ENCODE measurements around the gene CCDC178.

CCDC178 gene

DNA sequence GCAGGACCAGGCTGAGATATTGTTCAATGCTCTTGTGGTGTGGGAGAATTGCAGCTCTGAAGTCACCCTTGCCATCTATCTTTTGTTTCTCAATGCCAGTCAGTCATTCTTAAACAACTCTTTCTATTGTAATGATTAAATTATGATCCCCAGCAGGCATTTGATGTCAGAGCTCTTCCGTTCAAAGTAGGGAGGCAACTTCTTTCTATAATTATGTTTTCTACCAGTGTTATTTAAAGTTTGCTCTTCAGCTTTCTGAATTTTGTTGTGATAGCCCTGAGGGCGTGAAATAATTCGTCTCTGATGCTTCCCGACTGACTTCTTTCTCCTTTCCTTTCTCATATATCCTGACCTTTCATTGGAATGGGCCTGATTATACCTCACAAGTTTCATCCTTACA is 506.3 kb downstream of the CCDC178 start:
- Mint-ChIP-seq H3K4me3 (no peak overlapping the region), H3K27me3 (ENCODE audit: low read depth) (no peaks in the 10 kb centered on the region), H3K9me3 (no peaks in the 10 kb centered on the region), H3K27ac (no peak overlapping the region), H3K36me3 (ENCODE audit: low read depth) (no peaks in the 10 kb centered on the region), H3K4me1 (no peaks in the 10 kb centered on the region)
- TF ChIP-seq, protein P1, sequence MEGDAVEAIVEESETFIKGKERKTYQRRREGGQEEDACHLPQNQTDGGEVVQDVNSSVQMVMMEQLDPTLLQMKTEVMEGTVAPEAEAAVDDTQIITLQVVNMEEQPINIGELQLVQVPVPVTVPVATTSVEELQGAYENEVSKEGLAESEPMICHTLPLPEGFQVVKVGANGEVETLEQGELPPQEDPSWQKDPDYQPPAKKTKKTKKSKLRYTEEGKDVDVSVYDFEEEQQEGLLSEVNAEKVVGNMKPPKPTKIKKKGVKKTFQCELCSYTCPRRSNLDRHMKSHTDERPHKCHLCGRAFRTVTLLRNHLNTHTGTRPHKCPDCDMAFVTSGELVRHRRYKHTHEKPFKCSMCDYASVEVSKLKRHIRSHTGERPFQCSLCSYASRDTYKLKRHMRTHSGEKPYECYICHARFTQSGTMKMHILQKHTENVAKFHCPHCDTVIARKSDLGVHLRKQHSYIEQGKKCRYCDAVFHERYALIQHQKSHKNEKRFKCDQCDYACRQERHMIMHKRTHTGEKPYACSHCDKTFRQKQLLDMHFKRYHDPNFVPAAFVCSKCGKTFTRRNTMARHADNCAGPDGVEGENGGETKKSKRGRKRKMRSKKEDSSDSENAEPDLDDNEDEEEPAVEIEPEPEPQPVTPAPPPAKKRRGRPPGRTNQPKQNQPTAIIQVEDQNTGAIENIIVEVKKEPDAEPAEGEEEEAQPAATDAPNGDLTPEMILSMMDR (IDR thresholded peaks at IDR 0.05; ENCODE audit: unreplicated experiment in 3 of 3): no peak

DNA sequence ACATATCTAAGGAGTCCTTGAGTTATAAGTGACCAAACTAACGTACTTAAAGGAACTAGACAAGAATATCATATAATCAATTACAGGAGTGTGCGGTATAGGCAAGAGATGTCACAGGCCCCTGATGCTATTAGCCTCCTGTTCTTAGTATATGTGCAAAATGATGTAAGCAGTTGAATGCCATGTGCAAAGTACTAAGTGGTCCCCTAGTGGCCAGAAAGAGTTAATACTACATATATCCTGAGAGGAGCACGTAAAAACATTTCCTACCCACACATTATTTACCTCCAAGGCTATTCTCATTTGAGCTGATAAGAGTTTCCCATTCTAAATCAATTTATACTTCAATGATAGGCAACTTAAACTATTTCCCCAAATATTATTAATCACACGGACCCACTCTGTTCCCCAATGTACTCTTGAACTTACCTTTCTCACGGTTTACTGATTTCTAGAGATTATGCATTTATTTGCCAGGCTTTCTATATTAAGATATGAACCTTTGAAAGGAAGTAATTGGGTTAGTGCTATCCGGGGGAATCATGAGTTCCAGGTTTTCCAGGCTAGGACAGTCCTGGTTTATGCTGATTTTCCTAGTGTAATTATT is 509.7 kb downstream of the CCDC178 start:
- no peaks in the 10 kb centered on the region for H3K36me3 Mint-ChIP-seq (ENCODE audit: low read depth)
- TF ChIP-seq, protein P1 (IDR thresholded peaks at IDR 0.05; ENCODE audit: unreplicated experiment in 3 of 3): peak; percentile 52 to 68 (median 55)
- H3K27me3 Mint-ChIP-seq (ENCODE audit: low read depth): no peaks in the 10 kb centered on the region
- no peaks in the 10 kb centered on the region for H3K9me3 Mint-ChIP-seq
- no peaks in the 10 kb centered on the region for H3K4me1 Mint-ChIP-seq
- no peak overlapping the region for H3K27ac Mint-ChIP-seq
- no peak overlapping the region for H3K4me3 Mint-ChIP-seq

DNA sequence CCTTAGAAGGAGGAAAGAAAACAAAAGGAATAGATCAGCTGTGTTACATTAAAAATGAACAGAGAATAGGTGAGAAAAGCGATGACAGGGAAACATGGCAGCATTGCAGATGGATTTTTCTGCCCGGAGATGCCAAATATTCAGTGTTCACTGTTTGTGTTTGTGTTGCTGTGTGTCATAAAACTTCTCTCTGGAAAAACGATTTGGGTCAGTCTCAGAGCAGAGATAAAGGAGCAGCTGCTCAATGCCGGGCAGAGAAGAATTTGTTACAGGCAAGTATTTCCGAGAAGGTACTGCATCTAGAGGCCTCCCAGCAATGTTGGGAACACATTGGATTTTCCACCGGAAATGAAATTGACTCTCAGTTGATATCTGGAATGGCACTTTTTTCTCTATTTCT is 511.3 kb downstream of the CCDC178 start:
- TF ChIP-seq, protein P1 (IDR thresholded peaks at IDR 0.05; ENCODE audit: unreplicated experiment in 3 of 3): no peak
- H3K27me3 Mint-ChIP-seq (ENCODE audit: low read depth): no peaks in the 10 kb centered on the region
- H3K4me1 Mint-ChIP-seq: no peaks in the 10 kb centered on the region
- no peaks in the 10 kb centered on the region for H3K9me3 Mint-ChIP-seq
- no peaks in the 10 kb centered on the region for H3K36me3 Mint-ChIP-seq (ENCODE audit: low read depth)
- H3K4me3 Mint-ChIP-seq: no peak overlapping the region
- no peak overlapping the region for H3K27ac Mint-ChIP-seq

GRCh38 chr18:32922951-32923430 is 517.5 kb downstream of the CCDC178 start:
- H3K9me3 Mint-ChIP-seq: no peaks in the 10 kb centered on the region
- H3K36me3 Mint-ChIP-seq (ENCODE audit: low read depth): no peaks in the 10 kb centered on the region
- peaks cover 3% of the 10 kb centered on the region for H3K27me3 Mint-ChIP-seq (ENCODE audit: low read depth)

GRCh38 chr18:32920796-32921787 is 519.4 kb downstream of the CCDC178 start:
- Mint-ChIP-seq H3K4me1 (no peaks in the 10 kb centered on the region), H3K9me3 (no peaks in the 10 kb centered on the region), H3K27me3 (ENCODE audit: low read depth) (peaks cover 3% of the 10 kb centered on the region), H3K36me3 (ENCODE audit: low read depth) (no peaks in the 10 kb centered on the region), H3K27ac (no peak overlapping the region), H3K4me3 (no peak overlapping the region)
- TF ChIP-seq, protein P1 (IDR thresholded peaks at IDR 0.05; ENCODE audit: unreplicated experiment in 3 of 3): no peak

More at GRCh38 chr18:32922951-32923430, 517.5 kb downstream of the CCDC178 start:
- TF ChIP-seq, protein P1 (IDR thresholded peaks at IDR 0.05; ENCODE audit: unreplicated experiment in 3 of 3): no peak
- no peaks in the 10 kb centered on the region for H3K4me1 Mint-ChIP-seq
- H3K4me3 Mint-ChIP-seq: no peak overlapping the region
- H3K27ac Mint-ChIP-seq: no peak overlapping the region

Measured in nephron (organoid).